T-helper 2 cell (primary cell): ENCODE results near the gene DSC3.

Experiments used
- DNase-seq, 5 experiments: peaks; one replicate each; pipeline versions ENCODE4 v3.0.0 to v3.0.0-alpha.2; 2012 to 2022
- total RNA-seq, 2 donors: gene quantifications; one replicate each; lab custom pipeline; 2026; lab: John Stamatoyannopoulos, UW

DSC3 gene
- total RNA-seq: 0 to 3.8 reads per million in 2 donors

DNA sequence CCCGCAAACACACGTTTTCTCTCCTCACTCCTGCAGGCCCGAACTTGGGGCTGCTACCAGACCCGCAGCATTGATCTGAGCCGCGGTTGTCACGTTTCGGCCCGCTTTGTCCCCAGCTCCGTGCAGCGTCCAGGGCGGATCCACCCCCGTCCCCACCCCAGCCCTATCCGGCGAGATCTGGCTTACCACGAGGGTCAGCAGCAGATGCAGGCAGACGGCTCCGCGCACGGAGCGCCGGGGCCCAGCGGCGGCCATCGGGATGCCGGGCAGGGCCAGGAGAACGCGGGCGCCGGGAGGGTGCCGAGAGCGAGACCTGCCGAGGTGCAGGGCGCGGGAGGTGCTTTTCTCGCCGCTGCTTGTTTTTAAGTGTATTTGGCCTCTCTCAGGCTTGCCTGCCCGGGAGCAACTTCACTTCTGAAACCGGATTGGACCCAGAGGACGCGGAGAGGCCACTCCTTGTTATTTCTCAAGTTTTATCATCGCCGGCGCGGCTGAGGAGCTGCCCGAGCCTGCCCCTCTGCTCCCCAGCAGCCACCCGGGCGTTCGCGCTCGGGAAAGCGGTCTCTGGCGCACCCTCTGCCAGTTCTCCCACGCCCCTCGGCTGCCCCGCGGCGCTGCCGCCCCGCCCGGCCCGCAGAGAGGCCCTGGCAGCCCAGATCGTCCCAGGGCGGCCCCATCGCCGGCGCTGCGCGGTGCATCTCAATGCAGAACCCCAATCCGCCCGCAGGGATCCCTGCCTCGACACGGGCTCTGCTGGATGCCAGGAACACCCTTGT lies at the start of gene DSC3:
Gene DSC3, minus strand, starts transcription at position 337 of the 776 bp plus-strand sequence. Its CDS starts 82 bp downstream, at position 255.
- no peak for DNase-seq

DNA sequence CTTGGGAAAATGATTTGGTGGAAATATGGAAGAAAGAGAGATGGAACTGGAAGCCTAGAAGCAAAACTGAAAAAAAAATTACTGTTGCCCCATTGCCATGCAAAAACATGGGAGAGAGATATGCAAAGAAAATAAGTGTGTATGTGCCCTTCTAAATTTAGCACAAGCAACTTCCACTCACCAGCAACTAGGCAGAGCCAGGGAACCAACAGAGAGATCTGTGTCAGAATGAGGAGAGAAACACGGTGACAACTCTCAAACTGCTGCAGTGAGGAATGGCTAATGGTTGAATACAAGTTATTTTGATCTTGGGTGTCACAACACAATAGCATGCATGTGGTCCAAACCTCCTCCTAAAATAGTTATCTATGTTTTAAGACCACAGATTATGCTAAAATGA lies 48.8 kb upstream of the DSC3 start:
- DNase-seq: no peak

DNA sequence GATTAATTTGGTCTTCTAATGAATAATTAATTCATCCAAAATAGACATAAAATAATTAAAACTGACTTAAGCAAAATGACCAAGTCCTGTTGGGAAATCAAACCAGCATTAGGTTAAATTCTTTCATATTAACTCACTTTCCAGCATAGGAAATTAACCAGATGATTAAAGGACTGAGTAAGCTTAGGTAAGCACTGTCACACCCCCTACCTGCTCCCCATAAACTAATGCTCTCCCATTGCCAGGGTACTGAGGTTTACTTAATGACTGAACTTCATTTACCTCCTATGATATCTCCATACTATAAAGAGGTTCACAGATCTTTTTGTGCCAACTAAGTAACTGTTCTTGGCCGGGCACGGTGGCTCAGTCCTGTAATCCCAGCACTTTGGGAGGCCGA lies 46.0 kb upstream of the DSC3 start:
- no peak for DNase-seq

DNA sequence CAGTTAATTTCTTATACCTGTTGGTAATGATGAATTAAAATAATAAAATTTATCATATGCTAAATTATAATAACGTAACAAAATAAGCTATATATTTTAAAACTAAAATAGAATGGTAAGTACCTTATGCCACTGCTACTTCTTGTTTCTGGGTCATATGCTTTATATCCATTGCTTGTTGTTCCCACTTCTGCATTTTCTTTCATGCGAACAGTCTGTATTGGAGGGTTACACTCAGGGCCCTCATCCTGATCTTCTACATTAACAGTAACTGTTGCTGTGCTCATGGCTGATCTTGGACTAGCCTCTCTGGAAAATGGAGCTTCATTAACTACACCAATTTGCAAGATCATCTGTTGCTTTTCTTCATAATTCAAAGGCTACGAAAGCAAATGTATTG lies 37.4 kb upstream of the DSC3 start:
- DNase-seq: no peak

DNA sequence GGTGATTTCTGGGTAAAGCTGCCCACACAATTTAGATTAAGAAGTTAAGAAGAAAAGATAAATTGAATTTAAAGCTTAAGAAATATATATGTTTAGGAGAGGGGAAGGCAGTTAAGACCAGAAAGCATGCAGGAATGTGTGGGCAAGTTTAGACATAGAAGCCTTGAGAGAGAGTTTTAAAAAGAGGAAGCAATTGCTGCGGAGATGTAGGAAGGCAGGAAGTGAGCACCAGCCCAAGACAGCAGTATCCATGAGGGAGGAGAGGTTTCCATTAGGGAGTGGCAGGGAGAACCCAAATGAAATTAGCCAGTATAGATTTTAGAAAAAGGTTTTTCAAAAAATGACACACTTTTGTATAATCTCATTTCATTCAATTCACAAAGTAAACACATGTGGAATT lies 35.3 kb upstream of the DSC3 start:
- no peak for DNase-seq

DNA sequence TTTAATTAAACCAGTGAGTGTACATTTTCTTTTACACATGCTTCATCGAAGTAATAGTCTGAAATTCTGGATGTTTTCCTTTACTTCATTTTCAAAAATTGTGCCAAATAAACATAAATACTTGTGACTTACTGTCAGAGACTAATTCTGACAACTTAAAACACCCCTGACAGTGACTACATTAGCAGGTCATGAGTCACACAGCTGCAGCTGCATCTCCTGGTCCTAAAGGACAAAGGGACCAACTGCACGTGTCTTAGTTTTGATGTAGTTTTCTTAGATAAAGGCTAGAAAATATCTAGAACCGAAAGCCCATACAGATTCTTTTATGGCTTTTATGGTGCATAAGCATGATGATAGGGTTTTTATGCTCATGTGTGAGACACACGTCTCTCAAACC lies 29.6 kb upstream of the DSC3 start:
- DNase-seq: no peak

DNA sequence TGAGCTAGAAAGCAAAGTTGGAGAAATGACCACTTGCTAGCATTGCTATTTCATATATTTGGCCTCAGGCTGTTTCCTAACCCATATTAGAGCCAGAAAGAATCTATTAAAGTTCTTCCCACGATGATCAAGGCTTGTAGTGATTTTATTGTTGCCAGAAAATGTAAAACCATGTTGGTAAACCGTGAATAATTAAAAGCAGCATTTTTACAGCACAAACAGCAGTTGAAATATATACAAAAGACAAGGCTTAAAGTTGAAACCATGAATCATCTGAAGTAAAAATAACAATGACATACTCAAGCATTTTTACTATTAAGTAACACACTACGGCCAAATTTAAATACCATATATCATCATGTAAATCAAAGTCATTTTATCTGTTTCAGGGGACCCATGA lies 27.7 kb upstream of the DSC3 start:
- no peak for DNase-seq

DNA sequence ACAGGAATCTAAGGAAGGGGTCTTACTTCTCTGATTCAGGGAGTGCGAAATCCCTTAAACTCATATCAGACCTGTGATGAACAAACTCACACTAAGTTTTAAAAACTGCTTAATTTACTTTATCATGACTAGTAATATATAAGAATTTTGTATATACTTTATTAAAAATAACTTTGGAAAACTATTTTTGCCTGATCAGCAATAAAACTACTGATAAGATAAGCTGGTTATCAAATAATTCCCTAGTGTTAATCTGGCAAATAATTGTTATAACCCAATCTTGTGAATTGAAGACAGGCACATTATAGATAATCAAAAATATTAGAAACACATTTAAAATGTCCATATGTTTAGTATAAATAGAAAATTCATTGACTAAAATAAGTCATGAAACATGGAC lies 23.7 kb upstream of the DSC3 start:
- no peak for DNase-seq

DNA sequence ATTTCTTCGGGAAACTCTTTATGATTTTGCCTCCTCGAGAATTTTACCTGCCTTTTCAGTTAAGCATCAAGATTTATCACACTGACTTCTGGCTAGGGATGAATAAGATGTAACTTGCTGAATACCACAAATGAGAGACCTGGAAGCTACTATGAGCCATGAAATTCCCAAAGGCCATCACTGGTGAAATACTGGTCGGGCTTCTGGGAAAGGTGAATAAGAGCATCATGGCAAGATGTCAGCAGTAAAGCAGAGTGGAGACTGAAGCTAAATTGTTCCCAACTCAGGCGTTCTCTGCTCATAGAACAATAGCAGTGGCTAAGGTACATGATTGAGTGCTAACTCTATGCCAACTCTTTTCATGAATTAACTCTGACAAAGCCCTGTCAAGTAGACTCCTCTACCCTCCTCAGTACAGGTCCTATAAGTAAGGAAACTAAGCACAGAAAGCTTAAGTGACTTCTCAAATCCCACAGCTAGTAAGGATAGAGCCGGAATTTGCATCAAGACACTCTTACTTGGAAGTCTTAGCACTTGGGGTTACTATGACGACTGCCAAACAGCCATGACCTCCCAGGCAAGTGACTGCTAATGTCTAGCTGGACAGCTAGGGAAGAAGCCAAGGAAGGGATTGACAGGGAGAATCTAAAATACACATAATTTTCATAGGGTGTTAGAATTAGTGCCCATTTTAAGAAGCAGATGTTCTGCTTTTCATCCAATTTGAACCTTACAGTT lies 22.7 kb upstream of the DSC3 start:
- no peak for DNase-seq

DNA sequence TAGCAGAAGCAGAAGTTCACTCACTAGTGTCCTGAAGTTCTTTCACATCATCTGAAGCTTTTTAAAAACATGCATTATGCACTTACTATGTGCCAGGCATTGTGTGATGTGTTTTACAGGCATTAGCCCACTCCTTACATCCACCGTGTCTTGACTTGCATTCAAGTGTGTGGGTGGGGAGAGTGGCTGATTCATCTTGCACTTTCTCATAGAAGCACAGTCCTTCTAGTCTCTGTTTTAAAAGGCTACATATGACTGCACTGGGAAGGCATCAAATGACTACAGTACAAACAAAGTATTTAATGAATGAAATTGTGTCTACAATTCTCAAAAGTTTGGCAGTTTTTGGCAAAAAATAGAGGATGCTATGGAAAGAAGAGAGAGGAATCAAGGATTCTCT lies 21.6 kb upstream of the DSC3 start:
- no peak for DNase-seq

DNA sequence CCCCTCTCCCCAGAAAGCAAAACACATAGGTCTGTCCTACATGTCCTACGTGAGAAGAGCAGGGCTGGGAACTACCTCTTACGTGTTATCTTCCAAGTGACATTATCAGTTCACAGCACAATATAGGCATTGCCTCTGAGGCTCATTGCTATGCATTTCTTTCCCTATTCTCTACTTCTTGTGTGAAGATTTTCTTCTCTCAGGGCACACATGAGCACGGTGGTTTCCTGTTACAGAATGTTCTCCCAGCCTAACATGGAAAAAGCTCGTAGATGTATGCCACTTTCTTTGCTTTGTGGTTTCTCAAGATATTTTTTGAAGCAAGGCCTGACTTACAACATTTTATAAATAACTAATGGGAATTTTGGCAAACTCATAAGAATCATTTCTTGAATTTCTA lies 19.4 kb upstream of the DSC3 start:
- DNase-seq: no peak

DNA sequence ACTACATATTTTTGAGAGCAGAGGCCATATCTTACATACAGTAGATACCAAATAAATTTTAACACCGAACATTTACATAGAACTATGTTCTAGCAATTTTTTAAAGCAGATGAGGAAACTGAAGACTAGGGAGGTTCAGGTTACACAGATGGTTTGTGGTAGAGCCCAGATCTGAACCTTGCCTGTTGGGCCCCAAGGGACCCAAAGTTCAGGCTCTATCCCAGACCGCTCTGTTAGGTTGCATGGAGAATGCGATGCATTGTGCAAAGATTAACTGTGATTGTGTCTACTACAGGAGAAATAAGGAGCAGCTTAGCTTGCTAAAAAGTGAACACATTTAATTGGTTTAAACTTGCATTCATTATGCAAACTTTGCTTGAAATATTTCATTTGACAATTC lies 16.4 kb upstream of the DSC3 start:
- no peak for DNase-seq

DNA sequence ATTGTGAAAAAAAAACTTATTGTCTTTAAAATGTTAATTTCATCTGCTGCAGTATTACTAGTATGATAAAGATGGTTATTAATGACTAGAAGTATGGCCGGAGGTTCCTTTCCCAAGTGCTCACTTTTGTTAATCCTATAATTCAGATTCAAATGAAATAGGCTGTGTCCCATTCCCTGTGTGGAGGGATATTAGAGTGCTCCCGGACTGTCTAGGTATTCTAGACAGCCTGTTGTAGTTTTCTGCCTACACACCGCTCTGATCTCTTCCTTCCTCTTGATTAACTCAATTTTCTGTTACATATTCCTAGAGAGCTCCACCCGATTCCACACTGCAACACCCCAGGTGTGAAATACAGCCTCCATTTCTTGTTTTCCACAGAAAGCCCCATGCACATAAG lies 15.4 kb upstream of the DSC3 start:
- DNase-seq: no peak

DNA sequence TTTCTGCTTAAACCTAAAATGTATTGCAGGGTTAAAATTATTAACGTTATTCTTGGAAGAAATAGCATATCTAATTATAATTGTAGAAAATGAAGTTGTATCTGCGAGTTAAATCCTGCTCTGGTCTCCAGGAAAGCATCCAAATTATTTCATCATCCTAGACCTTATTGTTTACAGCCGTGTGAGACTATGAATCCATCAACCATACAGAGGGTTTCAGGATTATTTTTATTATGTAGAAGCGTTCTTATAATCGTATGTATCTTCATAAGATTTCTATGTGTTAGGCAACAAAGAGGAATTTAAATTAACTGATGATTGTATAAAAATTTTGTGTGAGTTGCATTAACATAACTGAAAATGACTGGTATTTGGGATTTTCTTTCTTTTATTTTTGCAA lies 14.5 kb upstream of the DSC3 start:
- no peak for DNase-seq

DNA sequence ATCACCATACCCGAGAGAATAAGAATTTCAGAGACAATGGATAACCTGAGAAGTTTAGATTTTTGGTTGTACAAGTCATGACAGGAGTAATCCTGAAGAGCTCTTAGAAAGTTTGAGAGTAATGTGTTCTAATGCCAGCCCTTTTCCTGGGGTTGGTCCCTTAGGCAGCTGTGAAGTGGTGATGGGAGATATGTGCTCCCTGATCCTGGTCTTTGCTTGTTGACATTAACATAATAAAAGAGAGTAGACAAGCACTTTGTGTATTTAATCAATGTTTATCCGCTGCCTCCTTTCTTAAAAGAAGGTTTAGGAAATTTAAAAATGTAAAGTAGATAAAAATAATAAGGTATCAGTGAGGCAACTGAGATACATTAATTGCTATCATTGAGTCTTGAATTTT lies 13.8 kb upstream of the DSC3 start:
- no peak for DNase-seq

DNA sequence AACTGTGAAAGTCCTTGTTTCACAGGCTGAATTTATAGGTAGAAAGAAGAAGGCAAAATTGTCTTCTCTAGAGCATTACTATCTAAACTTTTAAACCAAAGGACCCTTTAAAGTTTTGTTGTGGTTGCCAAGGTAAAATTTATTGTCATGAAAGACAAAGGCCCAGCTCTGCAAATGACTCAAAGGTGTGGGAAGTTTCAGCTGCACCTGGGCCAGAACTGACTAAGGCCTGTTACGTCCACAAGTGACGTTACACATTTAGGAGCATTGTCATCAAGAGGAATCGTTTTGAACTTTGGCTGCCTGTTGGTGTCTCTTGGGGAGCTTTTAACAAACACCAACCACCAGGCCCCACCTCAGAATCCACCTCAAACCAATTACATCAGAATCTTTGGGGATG lies 8.1 kb upstream of the DSC3 start:
- DNase-seq: no peak

DNA sequence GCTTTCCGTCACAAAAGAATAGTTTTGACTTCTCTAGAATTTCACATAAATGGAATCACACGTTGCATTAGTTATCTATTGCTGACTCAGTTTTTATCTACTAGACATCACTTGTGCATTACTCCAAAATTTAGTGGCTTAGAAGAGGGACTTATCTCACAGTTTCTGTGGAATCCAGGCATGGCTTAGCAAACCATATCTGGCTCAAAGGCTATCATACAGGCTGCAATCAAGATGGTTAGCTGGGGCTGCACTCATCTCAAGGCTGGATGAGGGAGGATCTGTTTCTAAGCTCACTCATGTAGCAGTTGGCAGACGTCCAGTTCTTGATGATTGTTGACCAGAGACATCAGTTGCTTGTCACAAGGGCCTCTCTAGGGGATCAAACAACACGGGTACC lies 6.6 kb upstream of the DSC3 start:
- DNase-seq: no peak

DNA sequence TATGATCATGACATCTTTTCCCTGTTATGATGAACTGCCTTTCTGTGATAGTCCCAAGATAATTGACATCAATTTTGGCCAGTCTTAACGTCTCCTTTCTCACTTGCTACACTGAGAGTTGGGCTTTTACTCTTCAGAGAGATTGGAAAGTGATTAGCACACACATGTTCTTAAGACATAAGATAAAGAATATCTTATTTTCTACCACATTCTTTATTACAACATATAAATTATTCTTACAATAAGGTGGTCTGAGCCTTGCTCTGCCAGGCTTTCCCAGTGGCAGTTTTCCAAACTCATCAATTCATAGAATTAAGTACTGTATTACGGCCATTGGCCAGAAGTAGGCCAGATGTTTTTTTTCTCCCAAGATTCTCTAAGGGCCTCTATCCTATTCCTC lies 5.7 kb upstream of the DSC3 start:
- no peak for DNase-seq

DNA sequence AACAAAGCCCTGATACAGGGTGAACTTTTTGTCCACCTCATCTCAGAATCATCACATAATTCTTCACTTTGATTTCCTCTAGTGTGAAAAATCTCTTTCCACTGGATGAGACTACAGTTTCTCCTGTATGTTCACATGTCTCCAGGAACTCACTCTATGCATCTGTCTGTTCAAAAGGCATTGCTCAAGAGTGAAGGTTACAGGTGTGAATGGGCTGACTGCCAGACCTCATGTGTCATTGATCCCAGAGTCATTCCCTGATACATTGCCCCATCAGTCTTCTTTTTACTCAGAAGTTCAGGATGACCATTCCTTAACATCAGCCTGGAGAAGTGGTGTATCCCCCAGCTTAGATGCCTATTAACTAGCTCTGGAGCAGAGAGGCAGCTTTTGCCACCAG lies 4.4 kb upstream of the DSC3 start:
- DNase-seq: no peak

DNA sequence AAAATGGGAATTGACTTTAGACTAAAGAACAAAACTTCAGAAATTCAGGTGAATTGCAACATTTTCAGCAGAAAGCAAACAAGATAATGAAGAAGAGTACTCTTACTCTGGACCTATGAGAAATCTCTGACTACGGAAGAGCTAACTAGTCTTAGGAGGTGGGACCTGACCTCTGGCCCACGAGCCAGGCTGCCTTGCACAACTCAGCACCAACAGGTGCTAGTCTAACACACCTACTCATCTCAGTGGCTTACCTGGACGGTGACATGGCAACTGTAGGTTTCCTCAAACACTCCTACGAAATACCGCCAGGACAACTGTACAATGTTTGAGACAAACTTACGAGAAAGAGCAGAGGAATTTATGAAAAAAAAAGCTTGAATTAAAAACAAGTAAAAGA lies 3.1 kb upstream of the DSC3 start:
- DNase-seq: no peak

DNA sequence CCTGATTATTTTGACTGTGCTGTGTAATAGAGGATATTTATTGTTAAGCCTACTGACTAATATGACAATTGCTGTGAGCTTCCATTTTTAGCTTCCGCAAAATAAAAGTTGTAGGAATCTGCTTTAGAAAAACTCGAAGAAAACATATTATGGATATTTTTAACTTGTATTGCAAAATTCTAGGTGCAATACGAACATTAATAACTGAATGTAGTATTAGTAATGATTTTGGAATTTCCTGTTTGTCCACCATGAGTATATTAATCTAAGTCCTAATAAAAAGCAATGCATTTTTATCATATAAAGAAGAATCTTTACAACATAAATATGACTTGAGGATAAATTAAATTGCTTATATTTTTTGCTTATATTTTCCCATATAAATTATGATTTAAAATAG lies 2.4 kb upstream of the DSC3 start:
- DNase-seq: no peak

DNA sequence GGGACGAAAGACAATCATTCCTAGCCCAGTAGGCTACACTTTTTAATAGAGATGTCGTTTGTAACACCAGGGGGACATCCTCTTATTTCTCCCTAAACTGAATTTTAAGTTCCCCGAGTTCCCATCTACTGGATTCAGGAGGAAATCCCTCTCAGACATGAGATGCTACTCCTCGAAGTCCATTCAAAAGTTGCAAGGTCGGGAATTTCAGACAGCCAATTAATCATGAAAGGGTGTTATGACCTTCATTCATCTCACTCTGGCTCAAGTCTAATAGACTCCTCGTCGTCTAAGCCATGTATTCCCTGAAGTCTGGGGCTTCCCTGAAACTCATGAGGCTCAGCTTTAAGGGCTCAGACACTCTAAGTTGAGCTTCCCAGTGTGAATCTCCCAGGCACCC lies 1.2 kb upstream of the DSC3 start:
- DNase-seq: no peak

DNA sequence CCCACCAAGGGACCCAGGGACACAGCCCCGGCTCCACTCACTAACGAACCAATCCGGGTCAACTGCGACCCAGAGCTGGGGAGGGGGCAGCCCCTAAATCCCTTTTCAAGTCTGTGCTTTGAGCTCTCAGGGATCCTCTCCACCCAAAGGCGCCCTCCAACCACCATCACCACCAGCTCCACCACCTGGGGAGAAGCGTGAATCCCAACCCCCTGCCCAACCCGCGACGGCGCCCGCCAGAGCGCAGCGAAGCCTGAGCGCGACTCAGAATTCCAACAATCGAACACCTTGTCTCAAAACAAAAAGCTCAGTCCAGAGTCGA lies 497 bp downstream of the DSC3 start:
- DNase-seq: no peak

DNA sequence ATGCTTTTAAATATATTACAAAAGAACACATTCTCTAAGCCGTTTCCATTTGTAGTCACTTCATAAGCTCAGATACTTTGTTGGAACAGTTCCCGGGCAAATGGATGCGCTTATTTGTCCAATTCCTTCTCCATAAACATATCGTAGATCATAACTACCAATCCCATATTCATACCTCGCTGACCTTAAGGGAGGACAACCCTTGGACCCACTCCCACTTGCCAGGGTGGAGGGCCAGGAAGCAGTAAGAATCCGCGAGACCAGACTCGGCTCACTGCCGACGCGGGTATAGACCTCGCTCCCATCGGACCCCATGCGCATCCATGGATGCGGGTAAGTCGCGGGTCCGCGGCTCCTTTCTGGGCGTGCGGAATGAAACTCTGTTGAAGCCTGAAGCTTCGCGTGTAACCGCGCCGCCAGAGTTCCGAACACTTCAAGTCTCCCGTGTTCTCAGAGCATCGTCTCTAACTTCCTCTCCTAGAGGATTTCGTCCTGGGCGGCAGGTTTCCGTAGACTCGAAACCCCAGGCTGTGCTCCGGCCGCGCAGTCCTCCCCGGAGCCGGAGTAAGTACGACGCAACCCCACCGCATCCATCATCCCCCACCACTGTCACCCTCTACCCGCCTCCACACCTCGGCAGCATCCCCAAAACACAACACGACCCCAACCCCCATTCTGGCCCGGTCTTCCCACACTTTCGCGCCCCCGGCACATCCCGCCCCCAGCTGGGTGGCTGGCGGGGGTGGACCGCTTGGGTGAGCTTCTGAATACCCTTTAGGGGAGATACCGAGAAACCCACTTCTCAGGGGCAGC lies 1.1 kb downstream of the DSC3 start:
- DNase-seq: no peak
